DLD1 (cell line): ENCODE measurements around the gene KRT6A.

ENCODE experiments used
- in situ Hi-C: cut with HindIII; loops from 2 replicates; pipeline ENCODE4 v1.10.0; 2017; ENCODE audit warnings: low sequenced_read_pairs

The KRT6A gene

DNA sequence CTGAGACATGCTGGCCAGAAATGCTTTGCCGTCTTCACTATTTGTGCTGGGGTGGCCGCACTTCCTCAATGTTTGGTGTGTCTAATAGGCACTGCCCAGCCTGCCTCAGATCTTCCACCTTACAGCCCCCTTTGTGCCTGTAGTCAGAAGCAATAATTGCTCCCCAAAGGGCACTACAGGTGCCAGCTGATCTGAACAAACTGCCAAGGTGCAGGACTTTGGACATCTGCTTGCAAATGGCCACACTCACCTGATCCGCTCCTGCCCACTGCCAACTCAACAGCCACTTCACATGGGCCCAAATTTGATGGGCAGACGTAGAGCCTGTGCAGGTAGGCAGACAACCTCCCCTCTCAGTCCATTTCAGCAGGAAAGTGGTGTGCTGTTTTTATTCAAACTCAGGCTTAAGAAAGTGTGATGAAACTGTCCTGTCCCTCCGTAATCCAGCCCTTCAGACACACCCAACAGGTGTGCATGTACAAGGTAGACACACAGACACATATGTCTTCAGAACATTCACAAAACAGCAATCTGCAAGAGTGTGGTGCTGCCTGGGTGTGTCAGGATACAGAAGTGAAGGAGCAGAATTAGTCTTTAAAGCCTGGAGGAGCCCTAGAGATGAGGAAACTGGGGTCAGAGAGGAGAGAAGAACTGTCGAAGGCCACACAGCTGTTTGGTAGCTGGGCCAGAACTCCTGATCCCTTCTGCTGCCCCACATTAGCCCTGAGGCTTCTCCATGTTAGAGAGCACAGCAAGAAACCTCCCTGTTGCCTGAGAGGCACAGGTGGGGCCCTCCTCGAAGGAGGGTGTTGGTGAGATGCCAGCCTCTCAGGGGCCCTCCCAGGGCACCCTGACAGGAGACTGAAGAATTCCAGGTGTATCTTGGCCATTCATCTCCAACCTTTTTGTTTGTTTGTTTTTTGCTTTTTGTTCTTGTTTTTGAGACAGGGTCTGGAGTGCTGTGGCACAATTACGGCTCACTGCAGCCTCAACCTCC is 54.5 kb downstream of the KRT6A start:
- in situ Hi-C loops: no loop called here

DNA sequence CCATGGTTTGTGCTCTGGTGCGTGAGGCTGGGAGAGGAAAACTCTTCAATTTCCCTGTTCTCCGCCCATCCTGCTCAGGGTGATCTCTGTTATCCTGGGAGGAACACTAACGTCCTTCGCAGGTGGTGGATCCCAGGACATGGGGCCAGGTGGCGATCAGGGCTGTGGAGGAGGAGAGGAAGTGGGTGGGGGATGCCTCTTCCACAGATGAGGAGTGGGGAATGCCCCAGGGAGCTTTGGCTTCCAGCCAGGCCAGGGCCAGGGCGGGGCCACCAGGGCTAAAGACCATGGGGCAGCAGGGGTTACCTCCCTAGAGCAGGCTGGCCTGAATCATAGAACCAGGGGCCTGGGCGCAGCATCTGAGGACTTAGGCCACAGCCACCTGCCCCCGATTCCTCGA is 55.5 kb downstream of the KRT6A start:
- in situ Hi-C loops: no loop called here
